SKM-1 treated with dmso at 0.1 percent for 144 hours (cell line): ENCODE data around the gene PEX19.
"Not testable (repeated sequence)": the region's sequence is repeated elsewhere in the genome, so short reads cannot be mapped to it uniquely, and the experiment has no call there.

ENCODE experiments used
- DNase-seq: peaks from one replicate; lab custom pipeline; 2025; ENCODE audit not compliant: unreplicated experiment; lab: John Stamatoyannopoulos, UW

The PEX19 gene

GRCh38 chr1:160284782-160285344 lies at the start of gene PEX19:
Gene PEX19, minus strand, starts transcription at chr1:160285133. Its CDS starts 9 bp downstream, at chr1:160285124.
- peak; percentile 97 for DNase-seq

GRCh38 chr1:160332516-160332915 lies 47.6 kb upstream of the PEX19 start:
- no peak for DNase-seq

- no peak for DNase-seq
Measured at GRCh38 chr1:160330119-160330518, 45.2 kb upstream of the PEX19 start.

GRCh38 chr1:160328184-160328583 lies 43.3 kb upstream of the PEX19 start:
- no peak for DNase-seq

- DNase-seq, result no peak
Measured at GRCh38 chr1:160326418-160326817, 41.5 kb upstream of the PEX19 start.

GRCh38 chr1:160325252-160325651 lies 40.3 kb upstream of the PEX19 start:
- DNase-seq, result no peak

- no peak for DNase-seq
Measured at GRCh38 chr1:160322831-160323230, 37.9 kb upstream of the PEX19 start.

GRCh38 chr1:160315359-160315758 lies 30.4 kb upstream of the PEX19 start:
- DNase-seq, result no peak

- DNase-seq, result no peak
Measured at GRCh38 chr1:160309571-160309970, 24.6 kb upstream of the PEX19 start.

- no peak for DNase-seq
Measured at GRCh38 chr1:160309185-160309557, 24.2 kb upstream of the PEX19 start.

GRCh38 chr1:160308451-160309184 lies 23.7 kb upstream of the PEX19 start:
- DNase-seq, result no peak

- no peak for DNase-seq
Measured at GRCh38 chr1:160307118-160307791, 22.3 kb upstream of the PEX19 start.

GRCh38 chr1:160300173-160300572 lies 15.2 kb upstream of the PEX19 start:
- DNase-seq, result no peak

GRCh38 chr1:160296036-160296435 lies 11.1 kb upstream of the PEX19 start:
- DNase-seq, result no peak

- DNase-seq, result no peak
Measured at GRCh38 chr1:160293020-160293968, 8.4 kb upstream of the PEX19 start.

- DNase-seq, result peak; percentile 51
Measured at GRCh38 chr1:160291248-160292220, 6.6 kb upstream of the PEX19 start.

GRCh38 chr1:160287769-160288168 lies 2.8 kb upstream of the PEX19 start:
- not testable (repeated sequence) for DNase-seq

GRCh38 chr1:160285506-160285905 lies 573 bp upstream of the PEX19 start:
- no peak for DNase-seq

GRCh38 chr1:160284220-160284781 lies 632 bp downstream of the PEX19 start:
- DNase-seq, result peak; percentile 81

GRCh38 chr1:160282807-160283206 lies 2.1 kb downstream of the PEX19 start:
- no peak for DNase-seq
